GM21529 (cell line): ENCODE results near the gene PDE10A.

Experiments
- ATAC-seq: cut with Tn5 transposase; IDR thresholded peaks from one replicate; pipeline ENCODE4 v1.9.1; 2021; ENCODE audit not compliant: unreplicated experiment

Gene PDE10A

DNA sequence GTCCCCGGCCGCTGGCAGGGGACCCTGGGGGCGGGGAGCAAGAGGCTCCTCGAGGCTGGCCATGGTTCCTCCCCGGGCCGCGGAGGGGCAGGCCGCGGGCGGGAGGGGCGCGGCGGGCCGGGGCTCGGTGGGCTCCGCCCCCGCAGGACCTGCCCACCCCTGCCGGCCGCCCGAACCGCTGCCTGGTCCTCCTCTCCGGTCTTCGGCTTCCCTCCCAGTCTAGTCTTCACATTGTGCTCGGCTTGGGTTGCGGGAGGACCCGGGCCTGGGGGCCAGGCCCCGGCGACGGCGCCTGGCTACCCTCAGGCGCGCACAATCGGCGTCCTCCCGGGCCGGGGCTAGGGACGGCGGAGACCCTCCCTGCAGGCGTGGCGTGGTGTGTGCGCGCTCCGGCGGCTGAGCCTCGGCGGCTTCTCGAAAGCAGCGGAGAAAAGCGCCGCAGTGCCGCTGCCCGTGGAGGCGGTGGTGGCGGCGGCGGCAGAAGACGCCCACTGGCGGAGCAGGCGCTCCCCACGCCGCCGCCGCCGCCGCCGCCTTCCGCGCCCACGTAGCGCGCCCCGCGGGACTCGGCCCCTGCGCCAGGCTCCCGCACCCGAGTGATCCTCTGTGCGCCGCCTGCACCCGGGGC is at the start of gene PDE10A:
Gene PDE10A (minus strand): TSS at position 493 of the 628 bp plus-strand sequence. CDS start 430 bp downstream, at position 63.
- ATAC-seq = no peak

DNA sequence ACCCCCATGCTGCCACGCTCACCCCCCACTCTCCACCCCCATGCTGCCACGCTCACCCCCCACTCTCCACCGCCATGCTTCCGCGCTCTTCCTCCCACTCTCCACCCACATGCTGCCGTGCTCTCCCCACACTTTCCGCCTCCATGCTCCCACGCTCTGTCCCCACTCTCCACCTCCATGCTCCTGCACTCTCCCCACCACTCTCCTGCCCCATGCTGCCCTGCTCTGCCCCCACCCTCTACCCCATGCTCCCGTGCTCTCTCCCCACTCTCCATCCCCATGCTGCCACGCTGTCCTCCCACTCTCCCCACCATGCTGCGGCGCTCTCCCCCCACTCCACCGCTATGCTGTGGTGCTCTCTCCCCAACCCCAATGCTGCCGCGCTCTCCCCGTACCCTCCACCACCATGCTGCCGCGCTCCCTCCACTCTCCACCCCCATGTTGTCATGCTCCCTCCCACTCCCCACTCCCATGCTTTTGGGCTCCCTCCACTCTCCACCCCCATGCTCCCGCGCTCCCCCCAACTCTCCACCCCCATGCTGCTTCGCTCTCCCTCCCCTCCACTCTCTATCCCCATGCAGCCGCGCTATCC is 46.0 kb upstream of the PDE10A start:
- no peak for ATAC-seq

DNA sequence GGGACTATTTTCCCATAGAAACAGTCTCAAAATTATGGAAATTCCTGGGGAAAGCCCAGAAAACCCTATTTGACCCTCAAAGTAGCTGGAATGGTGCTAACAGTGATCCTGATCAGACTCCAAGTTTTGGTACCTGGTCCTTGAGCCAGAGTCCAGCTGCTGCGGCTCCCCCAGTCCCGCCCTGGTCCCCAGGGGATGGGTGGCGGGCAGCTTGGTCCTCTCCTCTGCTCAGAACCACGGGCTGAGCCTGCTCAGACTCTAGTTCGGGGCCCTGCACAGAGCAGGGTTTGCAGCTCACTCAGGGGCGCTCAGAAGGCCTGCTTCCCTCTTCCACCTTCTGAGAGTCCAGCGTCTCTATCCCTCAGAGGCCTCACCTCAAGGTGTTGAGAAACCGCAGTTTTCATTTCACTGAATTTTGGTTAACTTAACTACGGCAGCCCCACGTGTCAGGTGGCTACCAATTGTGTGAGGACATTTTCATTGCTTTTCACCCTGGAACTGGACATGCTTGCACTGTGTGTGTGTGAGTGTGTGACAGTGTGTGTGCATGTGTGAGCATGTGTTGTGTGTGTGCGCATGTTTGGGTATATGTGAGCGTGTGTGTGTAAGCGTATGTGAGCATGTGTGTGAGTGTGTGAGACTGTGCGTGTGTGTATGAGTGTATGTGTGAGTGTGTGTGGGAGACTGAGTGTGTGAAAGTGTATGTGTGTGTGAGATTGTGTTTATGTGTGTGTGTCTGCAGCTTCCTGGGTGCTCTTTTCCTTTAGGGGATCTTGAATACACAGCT is 44.2 kb upstream of the PDE10A start:
- no peak for ATAC-seq

DNA sequence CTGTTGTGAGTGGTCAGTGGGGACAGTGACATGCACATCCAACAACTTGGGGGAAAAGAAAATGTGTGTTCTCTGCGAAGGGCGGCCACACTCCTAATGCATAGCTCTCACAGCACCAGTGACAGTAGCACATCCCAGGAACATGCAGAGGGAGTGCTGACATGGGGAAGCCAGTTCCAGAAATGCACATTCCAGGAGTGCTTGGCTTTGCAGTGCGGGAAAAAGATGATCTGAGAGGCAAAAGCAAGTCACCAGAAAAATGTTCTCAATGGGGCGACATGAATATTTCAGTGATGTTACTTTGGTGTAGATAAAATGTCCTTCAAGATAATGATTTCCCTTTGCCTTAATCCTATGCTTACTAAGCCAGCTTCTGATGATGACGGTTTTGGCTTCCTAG is 42.9 kb upstream of the PDE10A start:
- no peak for ATAC-seq

DNA sequence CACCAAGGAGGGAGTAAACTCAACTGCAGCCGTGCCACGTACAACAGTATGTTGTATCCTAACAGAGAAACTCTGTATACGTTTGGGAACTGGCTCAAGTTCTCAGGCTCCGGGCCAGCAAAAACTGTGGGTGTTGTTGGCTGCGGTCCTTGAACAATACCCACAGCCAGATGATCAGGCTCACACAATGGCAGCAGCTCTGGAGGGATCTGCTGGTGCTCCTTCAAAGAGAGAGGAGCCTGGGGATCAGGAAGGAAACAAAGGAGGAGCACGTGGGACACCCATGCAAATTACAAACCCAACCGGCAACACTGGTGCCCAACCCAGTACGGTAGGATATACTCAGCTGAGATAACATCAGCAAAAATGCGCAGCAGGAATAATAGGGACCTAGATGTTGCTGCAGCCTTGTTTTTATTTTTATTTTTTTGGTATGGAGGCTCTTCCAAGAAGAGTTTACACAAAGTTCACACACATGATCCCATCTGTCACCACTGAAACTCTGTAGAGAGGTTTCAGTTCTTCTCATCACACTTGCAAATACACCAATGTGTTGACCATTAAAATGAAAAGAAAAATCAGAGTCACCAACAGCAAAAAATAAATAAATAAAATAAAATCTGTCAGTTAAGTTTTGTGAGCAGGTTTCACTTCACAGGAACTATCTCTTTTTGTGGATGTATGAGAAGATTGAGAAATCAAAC is 41.2 kb upstream of the PDE10A start:
- ATAC-seq = no peak

DNA sequence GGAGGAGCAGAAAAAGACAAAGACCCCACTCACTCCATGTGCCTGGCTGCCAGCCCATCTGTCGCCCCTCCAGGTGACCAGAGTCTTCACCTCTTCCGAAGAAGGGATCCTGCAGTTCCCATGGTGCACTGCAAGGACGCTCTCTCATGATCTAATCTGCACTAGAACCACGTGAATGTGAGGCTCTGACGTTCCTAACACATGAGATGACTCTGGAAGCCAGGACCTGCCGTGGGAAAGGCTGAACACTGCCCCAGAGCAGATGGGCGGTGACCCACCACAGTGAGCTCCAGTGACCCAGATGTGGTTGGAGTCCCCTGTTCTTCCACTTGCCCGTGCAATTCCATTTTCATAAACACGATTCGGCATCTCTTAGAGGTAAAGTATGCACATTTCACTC is 39.6 kb upstream of the PDE10A start:
- ATAC-seq = no peak

DNA sequence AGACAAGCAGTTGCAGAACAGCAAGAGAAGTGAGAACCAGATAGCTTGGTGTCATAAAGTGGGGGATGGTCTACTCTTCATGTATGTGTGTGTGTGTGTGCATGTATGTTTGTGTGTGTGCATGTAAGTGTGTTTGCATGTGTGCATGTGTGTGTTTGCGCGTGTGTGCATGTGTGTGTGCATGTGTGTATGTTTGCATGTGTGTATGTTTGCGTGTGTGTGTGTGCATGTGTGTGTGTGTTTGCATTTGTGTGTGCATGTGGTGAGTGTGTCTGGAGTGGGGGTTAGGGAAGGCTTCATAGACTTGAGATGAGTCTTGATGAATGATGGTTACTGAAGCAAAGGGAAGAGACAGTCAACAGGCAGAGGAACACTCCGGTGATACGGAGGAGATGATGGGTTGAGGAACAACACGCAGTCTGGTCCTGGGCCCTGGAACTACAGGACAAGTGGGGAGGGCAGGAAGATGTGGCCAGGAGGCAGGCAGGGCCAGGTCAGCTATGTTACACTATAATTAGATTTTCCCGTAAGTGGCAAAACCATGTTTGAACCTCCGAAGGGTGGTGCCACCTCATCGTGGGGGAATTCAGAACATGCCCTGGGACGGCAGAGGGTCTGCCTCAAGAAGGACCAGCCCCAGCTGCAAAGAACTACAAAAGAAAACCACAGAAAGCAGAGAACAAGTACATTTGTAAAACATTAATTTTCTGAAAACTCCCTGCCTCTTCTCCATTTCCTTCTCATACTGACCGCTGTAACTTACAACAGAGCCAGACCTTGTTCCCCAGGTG is 38.7 kb upstream of the PDE10A start:
- ATAC-seq = no peak

DNA sequence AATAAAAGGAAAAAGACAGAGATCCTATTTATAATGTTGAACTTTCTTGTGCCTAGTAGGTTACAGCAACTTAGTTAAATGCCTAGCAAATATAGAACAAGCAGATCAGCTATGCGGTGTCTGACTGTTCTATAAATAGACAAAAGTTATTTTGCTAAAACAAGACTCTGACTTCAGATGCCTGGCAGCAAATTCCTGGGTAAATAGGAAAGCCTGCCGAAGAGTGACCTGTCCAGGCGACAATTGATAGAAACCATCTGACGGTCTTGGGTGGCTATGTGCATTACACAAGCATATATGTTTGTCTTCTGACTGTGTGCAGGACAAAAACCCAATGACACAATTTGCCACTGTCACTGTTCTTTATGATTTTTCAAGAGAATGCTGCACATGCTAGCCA is 38.0 kb upstream of the PDE10A start:
- ATAC-seq = no peak

DNA sequence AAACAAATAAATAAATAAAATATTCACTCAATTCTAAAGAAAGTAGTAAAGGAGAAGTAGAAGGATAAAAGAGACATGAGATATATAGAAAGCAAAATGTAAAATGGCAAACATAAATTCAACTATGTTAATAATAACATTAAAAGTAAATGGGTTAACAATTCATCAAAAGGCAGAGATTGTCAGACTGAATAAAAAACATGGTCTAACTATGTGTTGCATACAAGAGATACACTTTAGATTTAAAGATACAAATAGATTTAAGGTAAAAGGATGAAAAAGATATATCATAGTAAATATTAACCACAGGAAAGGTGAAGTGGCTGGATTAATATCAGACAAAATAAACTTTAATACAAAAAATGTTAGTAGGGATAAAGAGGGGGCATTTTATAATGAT is 35.8 kb upstream of the PDE10A start:
- no peak for ATAC-seq

DNA sequence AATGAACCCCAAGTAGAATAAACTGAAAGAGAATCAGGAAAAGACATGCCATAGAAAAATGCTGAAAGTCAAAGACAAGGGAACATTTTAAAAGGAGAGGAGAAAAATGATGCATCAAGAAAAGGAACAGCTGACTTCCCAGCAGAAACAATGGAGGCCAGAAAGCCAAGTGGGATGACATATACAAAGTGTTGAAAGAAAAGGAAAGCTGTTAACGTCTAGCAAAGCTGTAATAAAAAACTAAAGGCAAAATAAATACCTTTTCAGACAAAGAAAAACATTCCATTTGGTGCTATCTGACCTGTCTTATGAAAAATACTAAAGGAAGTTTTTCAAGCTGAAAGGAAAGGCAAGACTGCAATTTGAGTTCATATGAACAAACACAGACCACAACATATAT is 34.1 kb upstream of the PDE10A start:
- no peak for ATAC-seq

DNA sequence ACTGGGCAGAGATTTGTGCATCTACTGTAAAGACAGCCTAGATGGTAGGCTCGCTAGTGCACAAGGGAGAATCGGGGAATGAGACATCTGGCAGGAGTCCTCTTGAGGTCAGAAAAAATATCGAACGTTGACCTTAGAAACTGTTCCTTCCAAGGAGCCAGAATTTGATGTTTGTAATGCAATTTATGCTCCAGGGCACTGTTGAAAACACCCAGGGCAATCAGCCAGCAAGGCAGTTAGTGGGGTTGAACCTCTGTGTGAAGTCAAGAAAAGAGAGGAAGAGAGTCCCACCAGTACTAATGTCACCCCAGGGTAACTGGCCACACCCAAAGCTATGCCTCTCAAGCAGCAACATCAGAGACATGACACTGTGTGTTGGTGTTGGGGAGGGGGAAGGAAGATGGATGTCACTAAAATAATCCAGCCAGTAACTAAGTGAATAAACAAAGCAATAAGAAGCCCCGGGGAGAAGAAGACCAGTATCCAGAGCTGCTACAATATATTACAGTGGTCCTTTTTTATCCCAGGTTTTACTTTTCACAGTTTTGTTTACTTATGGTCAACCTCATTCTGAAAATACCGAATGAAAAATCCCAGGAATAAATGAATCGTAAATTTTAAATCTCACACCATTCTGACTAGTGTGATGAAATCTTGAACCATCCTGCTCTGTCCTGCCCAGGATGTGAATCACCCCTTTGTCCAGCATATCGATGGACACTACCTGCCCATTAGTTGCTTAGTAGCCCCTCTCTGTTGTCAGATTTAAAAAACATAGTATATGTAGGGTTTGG is 32.9 kb upstream of the PDE10A start:
- no peak for ATAC-seq

DNA sequence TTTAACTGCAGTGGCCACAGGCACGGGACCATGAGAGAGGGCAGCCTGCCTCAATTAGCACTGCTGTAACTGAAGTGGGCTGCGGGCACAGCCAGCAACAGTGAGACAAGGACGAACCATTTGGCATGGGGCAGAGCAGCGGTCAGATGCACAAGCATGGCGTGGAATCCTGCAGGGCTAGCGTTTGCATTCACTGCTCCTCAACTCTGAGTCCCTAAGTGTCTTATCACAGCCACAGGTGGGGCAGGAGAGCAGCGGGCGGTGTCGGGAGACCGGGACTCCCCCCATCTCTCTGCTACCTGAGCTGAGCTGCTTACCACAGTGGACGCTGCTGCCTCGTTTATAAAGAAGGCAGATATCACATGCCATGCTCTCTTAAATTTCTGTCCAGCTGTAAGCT is 31.3 kb upstream of the PDE10A start:
- ATAC-seq = no peak

DNA sequence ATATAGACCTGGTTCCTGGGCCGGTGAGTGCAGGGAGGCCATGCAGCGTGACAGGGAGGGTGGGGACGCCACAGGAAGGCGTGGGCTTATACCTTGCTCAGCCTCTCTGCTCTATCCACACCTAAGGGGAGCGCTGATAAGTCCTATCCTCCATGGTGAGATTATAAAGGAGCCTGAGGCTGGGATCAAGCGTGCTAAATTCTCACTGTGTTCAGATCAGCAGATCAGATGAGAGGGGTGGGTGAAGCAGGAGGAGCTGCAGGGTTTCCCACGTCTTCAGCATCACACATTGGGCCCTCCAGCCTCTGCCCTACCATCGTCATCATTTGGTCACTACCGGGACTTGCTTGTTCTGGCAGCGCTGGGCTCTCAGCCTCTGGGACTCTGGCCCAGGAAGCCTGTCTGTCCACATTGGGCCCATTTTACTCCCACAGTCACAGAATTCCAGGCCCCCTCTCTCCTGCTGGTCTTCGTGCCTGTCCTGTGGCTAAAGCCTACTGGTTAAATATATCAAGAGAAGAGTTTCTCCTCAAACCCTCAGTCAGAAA is 29.1 kb upstream of the PDE10A start:
- no peak for ATAC-seq

DNA sequence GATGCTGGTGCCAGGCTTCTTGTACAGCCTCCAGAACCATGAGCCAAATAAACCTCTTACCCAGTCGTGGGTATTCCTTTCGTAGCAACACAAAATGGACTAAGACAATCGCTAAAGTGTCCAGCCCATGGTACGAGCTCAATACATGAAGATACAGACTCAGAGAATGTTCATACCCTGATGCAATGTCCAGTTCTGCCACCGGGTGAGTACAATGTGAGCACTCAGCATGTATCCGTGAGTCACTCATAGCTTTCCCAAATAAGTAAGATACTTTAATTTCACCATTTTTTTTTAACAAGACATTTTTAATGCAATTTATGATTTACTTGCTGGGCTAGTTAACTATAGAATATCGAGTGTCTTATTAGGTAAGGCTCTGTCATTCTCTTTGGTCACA is 26.7 kb upstream of the PDE10A start:
- no peak for ATAC-seq

DNA sequence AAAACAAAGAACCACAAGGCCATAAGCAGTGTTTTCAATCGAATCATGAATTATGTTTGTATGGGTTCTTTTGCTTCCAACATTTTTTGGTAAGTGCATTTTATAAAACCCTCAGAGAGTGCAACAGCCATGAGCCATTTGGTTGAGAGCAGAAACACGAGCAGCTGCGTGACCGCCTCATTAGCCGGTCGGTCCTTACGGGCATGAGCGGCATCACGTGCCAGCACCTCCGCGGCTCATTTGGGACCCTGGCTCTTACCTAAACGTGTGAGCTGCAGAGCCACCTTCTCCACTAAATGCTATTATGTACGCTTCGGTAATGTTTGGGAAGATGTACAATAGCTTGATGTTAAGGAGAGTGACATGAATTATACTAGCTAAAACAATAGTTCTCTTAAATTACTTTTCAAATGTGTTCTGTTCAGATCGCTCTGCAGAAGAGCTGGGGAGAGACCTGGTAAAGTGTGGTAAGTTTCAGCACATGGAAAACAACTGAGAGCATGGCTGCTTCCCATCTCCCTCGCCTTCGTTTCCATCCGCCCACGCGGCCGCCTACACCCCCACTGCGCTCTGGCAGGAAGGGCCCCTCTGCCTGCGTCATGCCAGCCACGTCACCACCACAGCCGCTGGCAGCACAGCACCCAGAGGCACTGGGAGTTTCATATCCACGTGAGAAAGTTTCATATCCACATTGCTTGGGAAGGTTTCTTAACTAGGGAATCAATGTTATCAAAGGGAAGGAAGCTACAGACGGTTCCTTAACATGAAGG is 23.7 kb upstream of the PDE10A start:
- ATAC-seq = no peak

DNA sequence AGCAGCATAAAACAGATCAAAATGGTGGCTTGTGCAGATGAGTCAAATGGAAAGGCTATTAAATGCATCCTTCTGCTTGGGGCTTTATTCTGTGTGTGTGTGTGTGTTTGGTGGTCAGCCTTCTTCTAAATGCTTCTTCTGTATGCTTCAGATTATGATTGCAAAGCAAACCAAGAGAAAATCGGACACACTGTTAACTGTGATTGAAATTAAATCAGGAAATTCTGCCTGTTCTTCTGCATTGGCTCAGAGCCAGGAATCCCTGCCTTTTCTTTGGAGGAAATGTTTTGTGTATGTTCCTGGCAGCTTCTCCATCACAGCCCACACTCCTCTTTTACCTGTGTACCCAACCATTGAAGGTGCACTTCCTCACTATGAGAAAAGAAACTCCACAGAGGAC is 22.3 kb upstream of the PDE10A start:
- no peak for ATAC-seq

DNA sequence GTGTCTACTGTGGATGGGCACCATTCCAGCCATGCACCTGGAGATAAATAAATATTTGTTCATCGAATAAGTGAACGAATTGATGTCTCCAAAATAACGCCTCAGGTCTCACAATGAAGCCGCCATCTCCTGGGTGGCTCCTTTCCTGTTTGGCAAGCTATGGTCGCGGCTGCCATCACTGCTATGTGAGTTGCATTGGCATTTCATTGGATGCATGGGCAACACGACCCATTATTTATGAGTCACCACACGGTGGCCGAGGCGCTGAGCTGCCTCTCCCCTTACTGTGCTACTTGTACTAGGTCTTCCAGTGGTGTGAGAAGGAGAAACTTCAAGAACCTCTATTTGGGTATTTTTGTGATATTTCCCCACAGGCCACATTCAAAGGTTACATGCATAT is 21.3 kb upstream of the PDE10A start:
- ATAC-seq = no peak

DNA sequence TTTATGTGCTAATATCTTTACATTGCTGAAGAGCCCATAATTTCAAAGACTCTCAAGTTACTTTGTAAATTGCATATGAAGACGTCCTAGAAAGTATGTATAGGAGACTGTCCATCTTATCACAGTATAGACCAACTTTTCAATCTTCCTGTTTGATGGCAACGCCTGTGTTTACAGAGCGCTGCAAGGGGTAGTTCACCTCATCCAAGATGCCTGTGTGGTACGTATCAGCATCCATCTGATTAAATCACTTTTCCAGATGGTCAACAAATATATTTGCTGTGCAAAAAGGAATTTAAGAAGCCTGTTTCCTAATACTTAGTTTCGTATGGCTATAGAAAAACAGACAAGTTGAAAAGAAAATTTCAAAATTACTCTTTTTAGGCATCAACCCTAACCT is 17.9 kb upstream of the PDE10A start:
- no peak for ATAC-seq

DNA sequence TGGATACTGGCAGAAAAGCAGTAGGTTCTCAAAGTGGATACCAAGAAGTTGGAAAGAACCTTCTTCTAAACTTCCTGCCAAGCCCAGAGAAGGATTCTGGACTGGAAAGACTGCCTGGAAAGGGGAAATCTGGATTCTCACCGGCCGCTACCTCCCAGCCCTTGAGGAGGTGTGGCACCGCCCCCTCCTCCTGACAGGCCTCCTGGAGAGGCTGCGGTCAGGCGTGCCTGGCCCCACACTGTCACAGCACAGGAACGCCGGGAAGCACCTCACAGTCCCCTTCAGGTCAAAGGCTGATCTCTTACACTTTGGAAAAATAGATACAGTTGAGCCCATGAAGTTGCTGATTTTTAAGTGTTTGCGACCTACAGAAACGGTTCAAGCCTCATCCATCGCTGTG is 16.3 kb upstream of the PDE10A start:
- ATAC-seq = no peak
